ENCODE measurements around the gene ZNF778. TPM values are rescaled to one million over a fixed set of nuclear protein-coding genes. Genes with fewer than 3 reads are reported as not detected.

Gene ZNF778
- total RNA-seq, 2 donors from 2014 or later = 12.9 to 30.2 TPM

GRCh38 chr16:89171216-89172170 is 46.0 kb upstream of the ZNF778 start, which contains the start of gene CDH15:
CDH15 (plus strand) TSS chr16:89171748; CDS start chr16:89171832, 84 bp downstream.
- Histone ChIP-seq H3K9me3 (no peaks in the 10 kb centered on the region), H3K4me3 (peak within 1 kb of the TSS in 1 of 2 donors; percentile 10), H3K36me3 (no peaks in the 10 kb centered on the region), H3K27ac (no peak within 1 kb of the TSS), H3K4me1 (replicated peaks) (no peaks in the 10 kb centered on the region), H3K27me3 (replicated peaks; ENCODE audit: insufficient read depth) (no peaks in the 10 kb centered on the region)
- intact Hi-C loops (cut with DNase I) = loop anchor here (10.0 kb wide), 1 partner anchor 437 kb away; no protein-coding TSS in a partner anchor
- DNase-seq (ENCODE audit: low spot score) = peak; percentile 95
- 9% methylated on average over 61 of the region's 74 CpGs for WGBS
- TF ChIP-seq POLR2A (IDR thresholded peaks at IDR 0.05) = no peak
- TF ChIP-seq, protein P1, sequence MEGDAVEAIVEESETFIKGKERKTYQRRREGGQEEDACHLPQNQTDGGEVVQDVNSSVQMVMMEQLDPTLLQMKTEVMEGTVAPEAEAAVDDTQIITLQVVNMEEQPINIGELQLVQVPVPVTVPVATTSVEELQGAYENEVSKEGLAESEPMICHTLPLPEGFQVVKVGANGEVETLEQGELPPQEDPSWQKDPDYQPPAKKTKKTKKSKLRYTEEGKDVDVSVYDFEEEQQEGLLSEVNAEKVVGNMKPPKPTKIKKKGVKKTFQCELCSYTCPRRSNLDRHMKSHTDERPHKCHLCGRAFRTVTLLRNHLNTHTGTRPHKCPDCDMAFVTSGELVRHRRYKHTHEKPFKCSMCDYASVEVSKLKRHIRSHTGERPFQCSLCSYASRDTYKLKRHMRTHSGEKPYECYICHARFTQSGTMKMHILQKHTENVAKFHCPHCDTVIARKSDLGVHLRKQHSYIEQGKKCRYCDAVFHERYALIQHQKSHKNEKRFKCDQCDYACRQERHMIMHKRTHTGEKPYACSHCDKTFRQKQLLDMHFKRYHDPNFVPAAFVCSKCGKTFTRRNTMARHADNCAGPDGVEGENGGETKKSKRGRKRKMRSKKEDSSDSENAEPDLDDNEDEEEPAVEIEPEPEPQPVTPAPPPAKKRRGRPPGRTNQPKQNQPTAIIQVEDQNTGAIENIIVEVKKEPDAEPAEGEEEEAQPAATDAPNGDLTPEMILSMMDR (IDR thresholded peaks at IDR 0.05) = no peak
- no peak for TF ChIP-seq POLR2AphosphoS5 (IDR thresholded peaks at IDR 0.05)

GRCh38 chr16:89172171-89172527 is 45.4 kb upstream of the ZNF778 start:
- H3K36me3 ChIP-seq = no peaks in the 10 kb centered on the region
- no peak for DNase-seq (ENCODE audit: low spot score)
- no peaks in the 10 kb centered on the region for H3K9me3 ChIP-seq
- no peak for TF ChIP-seq POLR2AphosphoS5 (IDR thresholded peaks at IDR 0.05)
- no peaks in the 10 kb centered on the region for H3K27me3 ChIP-seq (replicated peaks; ENCODE audit: insufficient read depth)
- no peaks in the 10 kb centered on the region for H3K4me1 ChIP-seq (replicated peaks)
- intact Hi-C loops (cut with DNase I) = loop anchor here (10.0 kb wide), 1 partner anchor 437 kb away; no protein-coding TSS in a partner anchor
- 87% methylated on average over 11 of the region's 11 CpGs for WGBS
- H3K4me3 ChIP-seq = no peak overlapping the region
- no peak overlapping the region for H3K27ac ChIP-seq

- Histone ChIP-seq H3K27me3 (replicated peaks; ENCODE audit: insufficient read depth) (no peaks in the 10 kb centered on the region), H3K36me3 (no peaks in the 10 kb centered on the region), H3K4me1 (replicated peaks) (no peaks in the 10 kb centered on the region), H3K4me3 (no peak overlapping the region), H3K27ac (no peak overlapping the region), H3K9me3 (no peaks in the 10 kb centered on the region)
- intact Hi-C loops (cut with DNase I) = loop anchor here (10.0 kb wide), 1 partner anchor 438 kb away; no protein-coding TSS in a partner anchor
- TF ChIP-seq POLR2A (IDR thresholded peaks at IDR 0.05) = no peak
- no peak for TF ChIP-seq POLR2AphosphoS5 (IDR thresholded peaks at IDR 0.05)
- TF ChIP-seq, protein P1 (IDR thresholded peaks at IDR 0.05) = no peak
- no peak for DNase-seq (ENCODE audit: low spot score)
- WGBS = 64% methylated on average over 13 of the region's 13 CpGs
These were observed 44.9 kb upstream of the ZNF778 start for GRCh38 chr16:89172528-89173173.

DNA sequence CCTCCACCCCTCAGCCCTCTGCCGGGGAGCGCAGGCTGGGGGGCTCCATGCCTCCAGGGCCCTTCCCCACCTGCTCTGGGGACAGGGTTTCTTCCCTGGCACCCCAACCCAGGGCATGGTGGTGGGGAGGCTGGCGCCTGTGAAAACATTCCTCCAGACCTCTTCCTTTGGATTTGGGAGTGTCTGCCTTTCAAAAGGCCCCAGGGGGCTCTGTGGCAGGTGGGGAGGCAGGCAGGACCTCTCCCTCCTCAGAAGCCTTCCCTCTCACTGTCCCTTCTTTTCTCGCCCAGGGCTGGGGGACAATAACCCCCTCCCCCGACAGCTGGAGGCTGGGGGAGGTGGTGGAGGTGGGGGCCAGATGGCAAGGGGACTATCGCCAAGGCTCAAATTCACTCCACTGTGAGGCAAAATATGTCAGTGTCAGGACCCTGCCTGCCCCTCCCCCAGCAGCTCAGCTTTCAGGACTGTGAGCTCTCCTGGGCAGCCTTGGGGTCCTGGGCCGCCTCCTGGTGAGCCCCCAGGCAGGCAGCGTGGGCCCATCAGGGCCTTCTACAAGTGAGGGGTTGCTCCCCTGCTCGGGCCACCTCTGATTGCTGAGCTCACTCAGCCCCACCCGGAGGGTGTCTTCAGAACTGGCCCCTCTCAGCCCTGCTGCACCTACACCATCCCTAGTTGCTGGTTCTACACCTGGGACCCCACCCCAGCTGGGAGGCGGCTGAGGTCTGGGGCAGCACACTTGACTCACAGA is 44.2 kb upstream of the ZNF778 start:
- TF ChIP-seq, protein P1 (IDR thresholded peaks at IDR 0.05) = no peak
- TF ChIP-seq POLR2AphosphoS5 (IDR thresholded peaks at IDR 0.05) = no peak
- no peak for TF ChIP-seq POLR2A (IDR thresholded peaks at IDR 0.05)
- no peaks in the 10 kb centered on the region for H3K9me3 ChIP-seq
- H3K4me1 ChIP-seq (replicated peaks) = no peaks in the 10 kb centered on the region
- H3K36me3 ChIP-seq = no peaks in the 10 kb centered on the region
- H3K4me3 ChIP-seq = no peak overlapping the region
- H3K27ac ChIP-seq = no peak overlapping the region
- H3K27me3 ChIP-seq (replicated peaks; ENCODE audit: insufficient read depth) = no peaks in the 10 kb centered on the region
- intact Hi-C loops (cut with DNase I) = loop anchor here (10.0 kb wide), 1 partner anchor 439 kb away; no protein-coding TSS in a partner anchor
- DNase-seq (ENCODE audit: low spot score) = no peak
- WGBS = 71% methylated on average over 10 of the region's 11 CpGs
